GM18507 (cell line): Measurements from ENCODE around the gene ANGPTL8.

Experiments
- DNase-seq: peaks from one replicate; pipeline ENCODE4 v3.0.0; 2011; ENCODE audit warnings: low read depth; ENCODE audit not compliant: insufficient read length; ENCODE audit errors: extremely low spot score
- FAIRE-seq: peaks from 2 replicates; lab custom pipeline; 2011; peaks lifted over from hg19 to GRCh38; lab: Jason Lieb, UNC

The ANGPTL8 gene

DNA sequence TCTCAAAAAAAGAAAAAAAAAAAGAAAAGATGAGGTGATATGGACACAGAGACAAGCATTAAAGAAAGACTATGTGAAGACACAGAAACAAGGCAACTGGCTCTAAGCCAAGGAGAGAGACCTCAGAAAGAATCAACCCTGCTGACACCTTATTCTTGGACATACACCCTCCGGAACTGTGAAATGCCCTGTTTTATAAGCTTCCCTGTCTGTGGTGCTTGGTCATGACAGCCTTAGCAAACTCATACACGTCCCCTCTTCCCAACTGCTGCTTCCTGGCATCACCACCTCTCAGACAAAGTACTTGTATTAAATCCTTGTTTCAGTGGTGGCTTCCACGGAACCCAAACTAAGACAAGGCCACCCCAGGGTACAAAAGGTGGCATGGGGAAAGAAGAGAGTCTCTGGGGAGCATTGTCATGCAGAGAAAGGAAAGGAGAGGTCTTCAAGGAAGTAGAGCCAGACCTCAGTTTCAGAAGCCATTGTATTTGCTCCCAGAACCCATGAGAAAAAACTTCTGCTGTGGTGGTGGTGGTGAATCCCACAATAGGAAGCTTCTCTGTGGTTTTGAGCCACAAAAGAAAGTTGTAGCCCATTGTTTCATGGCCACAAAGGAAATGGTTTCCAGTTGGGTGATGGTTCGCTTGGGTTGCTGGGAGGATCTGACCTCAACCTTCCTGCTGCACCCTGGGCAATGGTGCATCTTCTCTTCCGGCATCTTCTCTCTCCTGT is 40.3 kb downstream of the ANGPTL8 start:
- DNase-seq (no peak), FAIRE-seq (peak; percentile 58)

DNA sequence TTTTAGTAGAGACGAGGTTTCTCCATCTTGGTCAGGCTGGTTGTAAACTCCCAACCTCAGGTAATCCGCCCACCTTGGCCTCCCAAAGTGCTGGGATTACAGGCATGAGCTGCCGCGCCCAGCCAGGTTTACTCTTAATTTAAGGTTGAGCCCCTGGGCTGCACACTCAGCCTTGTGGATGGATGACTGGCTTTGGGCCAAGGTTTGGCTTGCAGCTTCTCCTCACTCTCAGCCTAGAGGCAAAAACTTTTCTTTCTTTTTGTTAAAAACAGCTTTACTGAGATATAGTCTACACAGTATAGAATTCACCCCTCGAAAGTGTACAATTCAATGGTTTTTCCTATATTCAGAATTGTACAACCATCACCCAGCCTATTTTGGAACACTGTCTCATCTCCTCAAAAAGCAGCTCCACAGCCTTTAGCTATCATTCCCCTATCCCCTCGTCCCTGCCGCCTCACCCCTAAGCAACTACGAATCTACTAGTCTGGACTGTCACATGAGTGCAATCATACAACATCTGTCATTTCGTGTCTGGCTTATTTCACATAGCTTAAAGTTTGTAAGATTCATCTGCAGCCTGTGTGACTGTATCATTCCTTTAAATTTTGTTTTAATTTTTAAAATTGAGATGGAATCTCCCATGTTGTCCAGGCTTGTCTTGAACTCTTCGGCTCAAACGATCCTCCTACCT is 42.1 kb downstream of the ANGPTL8 start:
- FAIRE-seq (no peak), DNase-seq (no peak)

DNA sequence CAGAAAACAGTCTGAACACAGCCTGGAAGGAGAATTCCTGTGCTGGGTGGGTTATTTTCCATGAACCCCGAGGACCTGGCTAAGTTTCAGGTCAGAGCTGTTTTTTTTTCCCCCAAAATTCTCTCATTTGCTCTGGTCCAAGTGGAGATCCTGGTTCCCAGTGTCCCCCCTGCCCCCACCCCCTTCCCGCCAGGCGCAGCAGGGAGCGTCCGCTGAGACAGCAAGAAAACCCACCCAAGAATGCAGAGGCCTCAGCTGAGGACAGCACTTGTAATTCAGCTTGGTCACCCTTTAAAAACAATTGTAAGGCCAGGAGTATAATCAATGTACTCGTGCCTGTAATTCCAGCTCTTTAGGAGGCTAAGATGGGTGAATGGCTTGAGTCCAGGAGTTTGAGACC is 45.1 kb downstream of the ANGPTL8 start:
- no peak for FAIRE-seq
- DNase-seq: no peak

DNA sequence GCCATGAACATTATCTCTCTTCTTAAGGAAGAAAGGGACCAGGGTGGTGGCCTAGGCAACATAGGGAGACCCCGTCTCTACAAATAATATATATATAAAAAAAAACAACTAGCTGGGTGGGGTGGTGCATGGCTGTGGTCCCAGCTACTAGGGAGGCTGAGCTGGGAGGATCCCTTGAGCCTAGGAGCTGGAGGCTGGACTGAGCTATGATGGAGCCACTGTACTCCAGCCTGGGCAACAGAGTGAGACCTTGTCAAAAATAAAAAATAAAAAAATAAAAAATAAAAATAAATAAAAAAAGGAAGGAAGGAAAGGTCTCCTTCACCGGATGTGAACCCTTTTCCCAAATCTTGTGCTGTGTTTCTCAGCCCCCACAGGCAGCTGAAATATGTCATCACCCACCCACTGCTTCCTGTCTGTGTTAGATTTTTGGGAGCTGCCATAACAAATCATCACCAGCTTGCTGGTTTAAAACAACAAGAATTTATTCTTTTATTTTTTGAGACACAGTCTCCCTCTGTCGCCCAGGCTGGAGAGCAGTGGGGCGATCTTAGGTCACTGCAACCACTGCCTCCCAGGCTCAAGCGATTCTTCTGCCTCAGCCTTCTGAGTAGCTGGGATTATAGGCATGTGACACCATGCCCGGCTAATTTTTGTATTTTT is 47.0 kb downstream of the ANGPTL8 start:
- DNase-seq (no peak), FAIRE-seq (no peak)

GRCh38 chr19:11288349-11288748 is 48.9 kb downstream of the ANGPTL8 start:
- no peak for FAIRE-seq
- DNase-seq: no peak

GRCh38 chr19:11290256-11290655 is 50.8 kb downstream of the ANGPTL8 start:
- no peak for FAIRE-seq

GRCh38 chr19:11291415-11291814 is 52.0 kb downstream of the ANGPTL8 start:
- FAIRE-seq (no peak), DNase-seq (no peak)

More at GRCh38 chr19:11290256-11290655, 50.8 kb downstream of the ANGPTL8 start:
- DNase-seq: no peak
